GM20431 (cell line): ENCODE data around the gene CD8A.

ENCODE experiments used
- in situ Hi-C: fragments of 300-500 bp; cut with MseI, MboI; formaldehyde crosslinking; loops from one replicate; pipeline ENCODE4 v1.15.0; 2020; ENCODE audit warnings: low sequenced_read_pairs; ENCODE audit not compliant: unreplicated experiment

CD8A gene

GRCh38 chr2:86781363-86781762 is 9.3 kb downstream of the CD8A start:
- in situ Hi-C loops, result no loop called here

- in situ Hi-C loops, result no loop called here
These were observed 10.7 kb downstream of the CD8A start for GRCh38 chr2:86779971-86780370.

- in situ Hi-C loops, result no loop called here
These were observed 11.8 kb downstream of the CD8A start for GRCh38 chr2:86778957-86779356.

GRCh38 chr2:86776532-86776931 is 14.2 kb downstream of the CD8A start:
- in situ Hi-C loops, result no loop called here

- in situ Hi-C loops, result no loop called here
These were observed 15.4 kb downstream of the CD8A start for GRCh38 chr2:86775338-86775737.

- in situ Hi-C loops, result no loop called here
These were observed 15.9 kb downstream of the CD8A start for GRCh38 chr2:86774862-86775261.

GRCh38 chr2:86772611-86773010 is 18.1 kb downstream of the CD8A start:
- in situ Hi-C loops, result no loop called here

- in situ Hi-C loops, result no loop called here
These were observed 19.9 kb downstream of the CD8A start for GRCh38 chr2:86770816-86771301.

GRCh38 chr2:86769838-86770237 is 20.9 kb downstream of the CD8A start:
- in situ Hi-C loops, result no loop called here

GRCh38 chr2:86768189-86768949 is 22.3 kb downstream of the CD8A start:
- in situ Hi-C loops, result no loop called here

GRCh38 chr2:86765310-86765695 is 25.4 kb downstream of the CD8A start:
- in situ Hi-C loops, result no loop called here

GRCh38 chr2:86764661-86765309 is 25.9 kb downstream of the CD8A start:
- in situ Hi-C loops, result no loop called here

GRCh38 chr2:86760371-86760770 is 30.3 kb downstream of the CD8A start:
- in situ Hi-C loops, result no loop called here

GRCh38 chr2:86758405-86758804 is 32.3 kb downstream of the CD8A start:
- in situ Hi-C loops, result no loop called here

GRCh38 chr2:86753606-86754005 is 37.1 kb downstream of the CD8A start:
- in situ Hi-C loops, result no loop called here

GRCh38 chr2:86752934-86753333 is 37.8 kb downstream of the CD8A start:
- in situ Hi-C loops, result no loop called here

GRCh38 chr2:86751778-86752177 is 38.9 kb downstream of the CD8A start:
- in situ Hi-C loops, result no loop called here

GRCh38 chr2:86750240-86750839 is 40.4 kb downstream of the CD8A start:
- in situ Hi-C loops, result no loop called here

GRCh38 chr2:86747711-86748639 is 42.7 kb downstream of the CD8A start:
- in situ Hi-C loops, result no loop called here

- in situ Hi-C loops, result no loop called here
These were observed 43.8 kb downstream of the CD8A start for GRCh38 chr2:86746939-86747338.
